SH-SY5Y (cell line): Measurements from ENCODE around the gene CALR.

ENCODE experiments used
- GATA2 ChIP-seq: IDR thresholded peaks from 2 replicates; pipeline ENCODE4 v1.6.1; 2011; ENCODE audit warnings: mild to moderate bottlenecking, low read depth, low read length
- GATA3 ChIP-seq: IDR thresholded peaks from 2 replicates; pipeline ENCODE4 v1.6.1; 2011; ENCODE audit warnings: low read depth, mild to moderate bottlenecking, low read length, moderate library complexity

GRCh38 chr19:12948612-12949362 lies 10.4 kb downstream of the CALR start:
- no peak for TF ChIP-seq GATA3
- TF ChIP-seq GATA2 = no peak
